Measurements from ENCODE around the gene GALK2. TPM values are rescaled to one million over a fixed set of nuclear protein-coding genes. Genes with fewer than 3 reads are reported as not detected.

GALK2 gene
- total and polyA plus RNA-seq, 2 experiments from 2014 or later, result 11.5 to 23.0 TPM

DNA sequence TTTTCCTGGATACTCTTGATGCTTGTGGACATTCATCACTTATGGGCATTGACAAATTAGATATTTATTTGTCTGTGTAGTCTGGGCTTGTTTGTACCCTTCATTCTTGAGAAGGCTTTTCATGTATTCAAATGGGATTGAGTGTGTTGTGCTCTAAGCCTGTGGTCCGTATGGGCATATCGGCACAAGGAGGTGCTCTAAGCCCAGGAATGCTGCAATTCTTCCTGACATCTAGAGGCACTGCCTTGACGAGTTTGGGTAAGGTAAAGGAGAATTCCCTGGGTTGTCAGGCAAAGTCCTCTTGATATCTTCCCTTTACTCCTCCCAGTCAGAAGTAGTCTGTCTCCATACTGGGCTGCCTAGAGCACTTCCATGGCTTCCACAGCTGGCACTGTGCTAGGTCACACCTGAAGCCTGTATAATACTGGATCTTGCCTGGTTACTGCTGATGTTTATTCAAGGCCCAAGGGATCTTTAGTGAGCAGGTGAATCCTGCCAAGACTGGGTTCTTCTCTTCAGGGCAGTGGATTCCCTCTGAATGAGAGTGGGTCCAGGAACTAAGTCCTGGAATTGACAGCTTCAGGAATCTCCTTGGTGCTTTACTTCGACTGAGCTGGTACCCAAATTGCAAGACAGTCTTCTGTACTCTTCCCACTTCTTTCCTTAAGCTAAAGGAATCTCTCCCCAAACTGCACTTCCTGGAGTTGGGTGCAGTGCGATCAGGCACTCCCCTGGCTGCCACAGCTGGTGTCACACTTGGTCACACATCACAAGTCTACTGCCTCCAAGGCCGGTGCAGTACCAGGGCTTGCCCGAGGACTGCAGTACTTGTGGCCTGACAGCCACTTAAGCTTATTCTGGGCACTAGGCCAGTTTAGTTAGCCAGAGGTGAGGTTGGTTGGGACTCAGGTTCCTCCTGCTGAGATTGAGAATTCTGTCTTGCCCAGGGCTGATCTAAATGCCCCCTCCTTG lies 46.0 kb downstream of the GALK2 start:
- TF ChIP-seq, protein P1, sequence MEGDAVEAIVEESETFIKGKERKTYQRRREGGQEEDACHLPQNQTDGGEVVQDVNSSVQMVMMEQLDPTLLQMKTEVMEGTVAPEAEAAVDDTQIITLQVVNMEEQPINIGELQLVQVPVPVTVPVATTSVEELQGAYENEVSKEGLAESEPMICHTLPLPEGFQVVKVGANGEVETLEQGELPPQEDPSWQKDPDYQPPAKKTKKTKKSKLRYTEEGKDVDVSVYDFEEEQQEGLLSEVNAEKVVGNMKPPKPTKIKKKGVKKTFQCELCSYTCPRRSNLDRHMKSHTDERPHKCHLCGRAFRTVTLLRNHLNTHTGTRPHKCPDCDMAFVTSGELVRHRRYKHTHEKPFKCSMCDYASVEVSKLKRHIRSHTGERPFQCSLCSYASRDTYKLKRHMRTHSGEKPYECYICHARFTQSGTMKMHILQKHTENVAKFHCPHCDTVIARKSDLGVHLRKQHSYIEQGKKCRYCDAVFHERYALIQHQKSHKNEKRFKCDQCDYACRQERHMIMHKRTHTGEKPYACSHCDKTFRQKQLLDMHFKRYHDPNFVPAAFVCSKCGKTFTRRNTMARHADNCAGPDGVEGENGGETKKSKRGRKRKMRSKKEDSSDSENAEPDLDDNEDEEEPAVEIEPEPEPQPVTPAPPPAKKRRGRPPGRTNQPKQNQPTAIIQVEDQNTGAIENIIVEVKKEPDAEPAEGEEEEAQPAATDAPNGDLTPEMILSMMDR (conservative IDR thresholded peaks at IDR 0.05; ENCODE audit: low read depth in 2 of 2), result peak; percentile 39 to 78
- TF ChIP-seq ZNF331 (CRISPR knock-in tag; IDR thresholded peaks at IDR 0.05; ENCODE audit: low read depth), result no peak
- H3K4me3 ChIP-seq, result no peak overlapping the region
- H3F3A ChIP-seq (replicated peaks; ENCODE audit: low read depth), result no peaks in the 10 kb centered on the region
- no peaks in the 10 kb centered on the region for H3K9me2 ChIP-seq (ENCODE audit: insufficient read depth)
- Mint-ChIP-seq H3K27ac (no peak overlapping the region), H3K4me1 (no peaks in the 10 kb centered on the region), H3K4me3 (no peak overlapping the region), H3K36me3 (ENCODE audit: low read depth) (peaks cover 13% of the 10 kb centered on the region), H3K9me3 (peaks cover 4% of the 10 kb centered on the region; the same call in 2 of the 3 replicates), H3K27me3 (ENCODE audit: insufficient read depth, low read depth, poor library complexity) (no peaks in the 10 kb centered on the region)
- H3K27ac ChIP-seq (ENCODE audit: low read depth), result no peak overlapping the region
- no peak overlapping the region for H3K4me2 ChIP-seq
- H3K4me1 ChIP-seq (ENCODE audit: insufficient read depth), result no peaks in the 10 kb centered on the region
- H4K20me1 ChIP-seq (replicated peaks; ENCODE audit: insufficient read depth), result no peaks in the 10 kb centered on the region
- H2AFZ ChIP-seq, result no peak overlapping the region
- DNase-seq (ENCODE audit: low spot score) (peak; percentile 60), ATAC-seq (peak; percentile 92)
- H3K79me2 ChIP-seq (replicated peaks; ENCODE audit: insufficient read depth), result no peaks in the 10 kb centered on the region
- H3K27me3 ChIP-seq (ENCODE audit: insufficient read depth), result no peaks in the 10 kb centered on the region
- H3K36me3 ChIP-seq (ENCODE audit: insufficient read depth), result no peaks in the 10 kb centered on the region

DNA sequence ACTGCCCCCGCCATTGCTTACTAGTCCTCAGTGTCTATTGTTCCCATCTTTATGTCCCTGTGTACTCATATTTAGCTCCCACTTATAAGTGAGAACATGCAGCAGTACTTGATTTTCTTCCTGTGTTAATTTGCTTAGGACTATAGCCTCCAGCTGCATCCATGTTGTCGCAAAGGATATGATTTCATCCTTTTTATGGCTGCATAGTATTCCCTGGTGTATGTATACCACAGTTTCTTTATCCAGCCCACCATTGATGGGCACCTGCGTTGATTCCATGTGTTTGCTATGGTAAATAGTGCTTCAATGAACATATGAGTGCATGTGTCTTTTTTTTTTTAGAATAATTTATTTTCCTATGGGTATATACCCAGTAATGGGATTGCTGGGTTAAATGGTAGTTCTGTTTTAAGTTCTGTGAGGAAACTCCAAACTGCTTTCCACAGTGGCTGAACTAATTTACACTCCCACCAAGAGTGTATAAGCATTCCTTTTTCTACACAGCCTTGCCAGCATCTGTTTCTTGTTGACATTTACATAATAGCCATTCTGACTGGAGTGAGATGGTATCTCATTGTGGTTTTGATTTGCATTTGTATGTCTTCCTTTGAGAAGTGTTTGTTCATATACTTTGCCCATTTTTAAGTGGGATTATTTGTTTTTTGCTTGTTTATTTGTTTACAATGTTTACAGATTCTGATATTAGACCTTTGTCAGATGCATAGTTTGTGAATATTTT lies 53.7 kb downstream of the GALK2 start:
- Histone ChIP-seq H3K27ac (ENCODE audit: low read depth) (no peak overlapping the region), H4K20me1 (replicated peaks; ENCODE audit: insufficient read depth) (no peaks in the 10 kb centered on the region), H3K4me2 (no peak overlapping the region), H2AFZ (no peak overlapping the region), H3K79me2 (replicated peaks; ENCODE audit: insufficient read depth) (peaks cover 15% of the 10 kb centered on the region), H3K9me2 (ENCODE audit: insufficient read depth) (no peaks in the 10 kb centered on the region), H3K4me1 (ENCODE audit: insufficient read depth) (peaks cover 14% of the 10 kb centered on the region), H3F3A (replicated peaks; ENCODE audit: low read depth) (no peaks in the 10 kb centered on the region), H3K36me3 (ENCODE audit: insufficient read depth) (no peaks in the 10 kb centered on the region), H3K4me3 (no peak overlapping the region), H3K27me3 (ENCODE audit: insufficient read depth) (no peaks in the 10 kb centered on the region)
- Mint-ChIP-seq H3K9me3 (no peaks in the 10 kb centered on the region; the same call in 1 of the 3 replicates), H3K36me3 (ENCODE audit: low read depth) (peaks cover 4% of the 10 kb centered on the region; the same call in 2 of the 3 replicates), H3K27me3 (ENCODE audit: insufficient read depth, low read depth, poor library complexity) (peaks cover 2% of the 10 kb centered on the region), H3K4me3 (no peak overlapping the region), H3K4me1 (peaks cover 15% of the 10 kb centered on the region), H3K27ac (no peak overlapping the region)
- ATAC-seq (no peak), DNase-seq (ENCODE audit: low spot score) (no peak)
- TF ChIP-seq, protein P1 (conservative IDR thresholded peaks at IDR 0.05; ENCODE audit: low read depth in 2 of 2), result no peak
- TF ChIP-seq NANOG (IDR thresholded peaks at IDR 0.05; ENCODE audit: borderline replicate concordance) (no peak), ZNF331 (CRISPR knock-in tag; IDR thresholded peaks at IDR 0.05; ENCODE audit: low read depth) (no peak), EZH2phosphoT487 (IDR thresholded peaks at IDR 0.05; ENCODE audit: unreplicated experiment) (no peak), ZNF114 (CRISPR knock-in tag; IDR thresholded peaks at IDR 0.05) (no peak), JUNB (IDR thresholded peaks at IDR 0.05; ENCODE audit: unreplicated experiment) (no peak)
- TF ChIP-seq, protein P2, sequence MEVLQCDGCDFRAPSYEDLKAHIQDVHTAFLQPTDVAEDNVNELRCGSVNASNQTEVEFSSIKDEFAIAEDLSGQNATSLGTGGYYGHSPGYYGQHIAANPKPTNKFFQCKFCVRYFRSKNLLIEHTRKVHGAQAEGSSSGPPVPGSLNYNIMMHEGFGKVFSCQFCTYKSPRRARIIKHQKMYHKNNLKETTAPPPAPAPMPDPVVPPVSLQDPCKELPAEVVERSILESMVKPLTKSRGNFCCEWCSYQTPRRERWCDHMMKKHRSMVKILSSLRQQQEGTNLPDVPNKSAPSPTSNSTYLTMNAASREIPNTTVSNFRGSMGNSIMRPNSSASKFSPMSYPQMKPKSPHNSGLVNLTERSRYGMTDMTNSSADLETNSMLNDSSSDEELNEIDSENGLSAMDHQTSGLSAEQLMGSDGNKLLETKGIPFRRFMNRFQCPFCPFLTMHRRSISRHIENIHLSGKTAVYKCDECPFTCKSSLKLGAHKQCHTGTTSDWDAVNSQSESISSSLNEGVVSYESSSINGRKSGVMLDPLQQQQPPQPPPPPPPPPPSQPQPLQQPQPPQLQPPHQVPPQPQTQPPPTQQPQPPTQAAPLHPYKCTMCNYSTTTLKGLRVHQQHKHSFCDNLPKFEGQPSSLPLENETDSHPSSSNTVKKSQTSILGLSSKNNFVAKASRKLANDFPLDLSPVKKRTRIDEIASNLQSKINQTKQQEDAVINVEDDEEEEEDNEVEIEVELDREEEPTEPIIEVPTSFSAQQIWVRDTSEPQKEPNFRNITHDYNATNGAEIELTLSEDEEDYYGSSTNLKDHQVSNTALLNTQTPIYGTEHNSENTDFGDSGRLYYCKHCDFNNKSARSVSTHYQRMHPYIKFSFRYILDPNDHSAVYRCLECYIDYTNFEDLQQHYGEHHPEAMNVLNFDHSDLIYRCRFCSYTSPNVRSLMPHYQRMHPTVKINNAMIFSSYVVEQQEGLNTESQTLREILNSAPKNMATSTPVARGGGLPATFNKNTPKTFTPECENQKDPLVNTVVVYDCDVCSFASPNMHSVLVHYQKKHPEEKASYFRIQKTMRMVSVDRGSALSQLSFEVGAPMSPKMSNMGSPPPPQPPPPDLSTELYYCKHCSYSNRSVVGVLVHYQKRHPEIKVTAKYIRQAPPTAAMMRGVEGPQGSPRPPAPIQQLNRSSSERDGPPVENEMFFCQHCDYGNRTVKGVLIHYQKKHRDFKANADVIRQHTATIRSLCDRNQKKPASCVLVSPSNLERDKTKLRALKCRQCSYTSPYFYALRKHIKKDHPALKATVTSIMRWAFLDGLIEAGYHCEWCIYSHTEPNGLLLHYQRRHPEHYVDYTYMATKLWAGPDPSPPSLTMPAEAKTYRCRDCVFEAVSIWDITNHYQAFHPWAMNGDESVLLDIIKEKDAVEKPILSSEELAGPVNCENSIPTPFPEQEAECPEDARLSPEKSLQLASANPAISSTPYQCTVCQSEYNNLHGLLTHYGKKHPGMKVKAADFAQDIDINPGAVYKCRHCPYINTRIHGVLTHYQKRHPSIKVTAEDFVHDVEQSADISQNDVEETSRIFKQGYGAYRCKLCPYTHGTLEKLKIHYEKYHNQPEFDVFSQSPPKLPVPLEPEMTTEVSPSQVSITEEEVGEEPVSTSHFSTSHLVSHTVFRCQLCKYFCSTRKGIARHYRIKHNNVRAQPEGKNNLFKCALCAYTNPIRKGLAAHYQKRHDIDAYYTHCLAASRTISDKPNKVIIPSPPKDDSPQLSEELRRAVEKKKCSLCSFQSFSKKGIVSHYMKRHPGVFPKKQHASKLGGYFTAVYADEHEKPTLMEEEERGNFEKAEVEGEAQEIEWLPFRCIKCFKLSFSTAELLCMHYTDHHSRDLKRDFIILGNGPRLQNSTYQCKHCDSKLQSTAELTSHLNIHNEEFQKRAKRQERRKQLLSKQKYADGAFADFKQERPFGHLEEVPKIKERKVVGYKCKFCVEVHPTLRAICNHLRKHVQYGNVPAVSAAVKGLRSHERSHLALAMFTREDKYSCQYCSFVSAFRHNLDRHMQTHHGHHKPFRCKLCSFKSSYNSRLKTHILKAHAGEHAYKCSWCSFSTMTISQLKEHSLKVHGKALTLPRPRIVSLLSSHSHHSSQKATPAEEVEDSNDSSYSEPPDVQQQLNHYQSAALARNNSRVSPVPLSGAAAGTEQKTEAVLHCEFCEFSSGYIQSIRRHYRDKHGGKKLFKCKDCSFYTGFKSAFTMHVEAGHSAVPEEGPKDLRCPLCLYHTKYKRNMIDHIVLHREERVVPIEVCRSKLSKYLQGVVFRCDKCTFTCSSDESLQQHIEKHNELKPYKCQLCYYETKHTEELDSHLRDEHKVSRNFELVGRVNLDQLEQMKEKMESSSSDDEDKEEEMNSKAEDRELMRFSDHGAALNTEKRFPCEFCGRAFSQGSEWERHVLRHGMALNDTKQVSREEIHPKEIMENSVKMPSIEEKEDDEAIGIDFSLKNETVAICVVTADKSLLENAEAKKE (CRISPR knock-in tag; IDR thresholded peaks at IDR 0.05), result no peak
